Measurements from ENCODE around the gene SLC4A3.
A peak's percentile ranks its signal among the peaks of the same experiment; 100 is the strongest.

The SLC4A3 gene

DNA sequence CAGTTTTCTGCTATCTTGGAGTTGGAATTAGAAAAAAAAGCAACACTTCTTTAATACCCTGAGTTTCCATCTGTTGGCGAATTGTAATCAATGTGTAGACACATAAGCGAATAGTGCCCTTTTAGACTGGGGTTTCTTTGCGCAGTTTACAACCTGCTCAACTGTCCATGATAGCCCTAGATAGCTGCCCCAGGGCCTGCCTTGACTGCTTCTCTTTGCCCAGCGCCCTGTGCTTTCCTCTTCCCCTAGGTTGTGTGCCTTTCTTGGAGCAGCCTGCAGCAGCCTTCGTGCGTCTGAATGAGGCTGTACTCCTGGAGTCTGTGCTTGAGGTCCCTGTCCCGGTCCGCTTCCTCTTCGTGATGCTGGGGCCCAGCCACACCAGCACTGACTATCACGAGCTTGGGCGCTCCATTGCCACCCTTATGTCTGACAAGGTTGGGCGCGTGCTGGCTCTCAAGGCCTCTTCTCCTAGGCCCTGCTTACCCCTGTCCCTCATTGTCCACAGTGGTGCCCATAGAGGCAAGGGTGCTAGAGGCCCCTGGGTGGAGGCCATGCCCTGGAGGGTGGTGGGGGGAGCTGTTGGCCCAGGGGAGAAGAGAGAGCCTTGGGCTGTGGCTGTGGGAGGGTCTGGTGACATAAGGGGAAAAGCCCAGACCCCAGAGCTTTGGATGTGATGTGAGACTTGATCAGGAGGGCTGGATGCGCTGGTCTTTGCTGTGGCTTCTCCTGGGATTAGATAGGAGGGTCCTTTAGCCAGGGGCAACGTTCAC lies 6.9 kb downstream of the SLC4A3 start:
- no peak for DNase-seq

DNA sequence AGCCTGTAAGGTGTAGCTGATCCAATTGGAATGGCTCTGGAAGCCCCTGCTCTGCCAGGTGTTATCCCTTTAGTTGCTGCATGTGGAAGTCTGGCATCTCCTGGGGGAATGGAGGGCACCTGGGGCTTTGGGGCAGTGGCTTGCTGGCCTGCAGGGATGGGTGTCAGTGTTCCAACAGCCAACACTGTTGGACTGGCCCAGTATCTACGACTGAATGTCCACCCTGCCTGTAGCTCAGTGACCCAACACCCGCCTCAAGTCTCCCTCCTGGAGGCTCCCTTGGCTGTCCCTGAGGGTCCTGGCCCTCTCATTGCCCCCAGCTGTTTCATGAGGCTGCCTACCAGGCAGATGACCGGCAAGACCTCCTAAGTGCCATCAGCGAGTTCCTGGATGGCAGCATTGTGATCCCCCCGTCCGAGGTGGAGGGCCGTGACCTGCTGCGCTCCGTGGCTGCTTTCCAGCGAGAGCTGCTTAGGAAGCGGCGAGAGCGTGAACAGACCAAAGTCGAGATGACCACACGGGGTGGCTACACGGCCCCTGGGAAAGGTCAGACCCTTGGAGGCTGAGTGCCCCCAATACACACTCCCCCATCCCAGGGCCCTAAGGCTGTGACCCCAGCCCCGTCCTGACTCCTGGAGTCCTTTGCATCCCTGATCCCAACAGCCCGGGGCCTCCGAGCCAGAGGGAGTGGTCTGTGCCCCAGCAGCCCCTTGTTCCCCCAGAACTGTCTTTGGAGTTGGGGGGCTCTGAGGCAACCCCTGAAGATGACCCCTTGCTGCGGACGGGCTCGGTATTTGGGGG lies 7.7 kb downstream of the SLC4A3 start:
- DNase-seq = no peak

DNA sequence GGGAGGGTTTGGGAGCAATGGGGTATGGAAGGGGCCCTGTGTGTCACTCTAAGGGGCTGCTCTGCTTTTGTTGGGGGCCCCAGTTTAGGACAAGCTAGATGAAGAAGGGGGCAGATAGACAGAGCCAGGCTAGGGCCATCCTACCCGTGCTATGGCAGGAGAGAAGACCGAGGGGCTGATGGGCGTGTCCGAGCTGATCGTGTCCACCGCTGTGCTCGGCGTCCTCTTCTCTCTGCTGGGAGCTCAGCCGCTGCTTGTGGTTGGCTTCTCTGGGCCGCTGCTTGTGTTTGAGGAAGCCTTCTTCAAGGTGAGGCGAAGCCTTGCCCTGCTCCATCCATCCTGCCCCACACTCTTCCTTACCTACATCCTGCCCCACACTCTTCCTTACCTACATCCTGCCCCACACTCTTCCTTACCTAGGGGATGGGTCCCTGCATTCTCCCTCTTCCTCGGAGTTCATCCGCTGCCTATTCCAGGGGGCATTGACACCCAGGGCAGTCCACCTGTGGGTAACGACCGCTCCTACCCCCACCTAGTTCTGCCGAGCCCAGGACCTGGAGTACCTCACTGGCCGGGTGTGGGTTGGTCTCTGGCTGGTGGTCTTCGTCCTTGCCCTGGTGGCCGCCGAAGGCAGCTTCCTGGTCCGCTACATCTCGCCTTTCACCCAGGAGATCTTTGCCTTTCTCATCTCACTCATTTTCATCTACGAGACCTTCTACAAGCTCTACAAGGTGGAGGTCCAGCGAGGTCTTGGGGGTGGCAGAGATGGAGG lies 8.9 kb downstream of the SLC4A3 start:
- no peak for DNase-seq

DNA sequence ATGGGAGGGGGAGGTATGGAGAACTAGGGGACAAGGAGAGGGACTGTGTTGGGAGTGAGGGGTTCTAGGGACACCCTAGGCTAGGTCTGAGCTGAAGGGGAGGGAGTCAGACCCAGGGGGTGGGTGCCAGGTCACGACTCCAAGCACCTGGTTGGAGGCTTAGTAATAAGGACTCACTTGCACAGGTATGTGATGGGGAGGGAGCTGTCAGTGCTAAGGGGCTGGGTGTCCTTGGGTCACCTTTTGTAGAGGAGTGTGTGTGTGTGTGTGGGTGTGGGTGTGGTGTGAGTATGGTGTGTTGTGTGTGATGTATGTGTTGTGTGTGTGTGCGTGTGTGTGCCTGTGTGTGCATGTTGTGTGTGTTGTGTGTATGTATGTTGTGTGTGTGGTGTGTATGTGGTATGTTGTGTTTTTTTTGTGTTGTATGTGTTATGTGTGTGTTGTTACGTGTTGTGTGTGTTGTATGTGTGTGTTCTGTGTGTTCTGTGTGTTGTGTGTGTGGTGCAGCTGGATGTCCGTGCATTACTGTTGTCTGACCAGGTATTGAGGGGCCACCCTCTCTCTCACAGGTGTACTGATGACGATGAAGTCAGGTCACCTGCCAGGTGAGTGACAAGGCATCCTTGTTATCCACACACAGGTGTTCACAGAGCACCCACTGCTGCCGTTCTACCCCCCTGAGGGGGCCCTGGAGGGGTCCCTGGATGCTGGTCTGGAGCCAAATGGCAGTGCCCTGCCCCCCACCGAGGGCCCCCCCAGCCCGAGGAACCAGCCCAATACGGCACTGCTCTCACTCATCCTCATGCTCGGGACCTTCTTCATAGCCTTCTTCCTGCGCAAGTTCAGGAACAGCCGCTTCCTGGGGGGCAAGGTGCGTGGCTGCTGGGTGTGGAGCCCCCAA lies 9.8 kb downstream of the SLC4A3 start:
- no peak for DNase-seq

DNA sequence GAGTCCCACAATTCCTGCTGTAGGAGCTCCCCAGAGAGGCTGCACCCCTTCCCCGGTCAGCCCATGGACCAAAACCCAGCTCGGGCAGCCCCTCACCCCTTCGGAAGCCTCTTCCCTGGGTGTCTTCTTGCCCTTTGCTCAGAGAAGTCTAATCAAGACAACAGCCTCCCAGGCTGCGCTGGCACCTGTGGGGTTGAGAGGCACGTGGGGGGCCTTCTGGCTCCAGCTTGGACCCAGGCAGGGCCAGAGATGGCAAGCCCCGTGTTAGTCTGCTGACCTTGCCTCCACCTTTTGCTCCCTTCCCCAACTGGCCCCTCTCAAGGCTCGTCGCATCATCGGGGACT lies 10.4 kb downstream of the SLC4A3 start:
- DNase-seq = no peak

DNA sequence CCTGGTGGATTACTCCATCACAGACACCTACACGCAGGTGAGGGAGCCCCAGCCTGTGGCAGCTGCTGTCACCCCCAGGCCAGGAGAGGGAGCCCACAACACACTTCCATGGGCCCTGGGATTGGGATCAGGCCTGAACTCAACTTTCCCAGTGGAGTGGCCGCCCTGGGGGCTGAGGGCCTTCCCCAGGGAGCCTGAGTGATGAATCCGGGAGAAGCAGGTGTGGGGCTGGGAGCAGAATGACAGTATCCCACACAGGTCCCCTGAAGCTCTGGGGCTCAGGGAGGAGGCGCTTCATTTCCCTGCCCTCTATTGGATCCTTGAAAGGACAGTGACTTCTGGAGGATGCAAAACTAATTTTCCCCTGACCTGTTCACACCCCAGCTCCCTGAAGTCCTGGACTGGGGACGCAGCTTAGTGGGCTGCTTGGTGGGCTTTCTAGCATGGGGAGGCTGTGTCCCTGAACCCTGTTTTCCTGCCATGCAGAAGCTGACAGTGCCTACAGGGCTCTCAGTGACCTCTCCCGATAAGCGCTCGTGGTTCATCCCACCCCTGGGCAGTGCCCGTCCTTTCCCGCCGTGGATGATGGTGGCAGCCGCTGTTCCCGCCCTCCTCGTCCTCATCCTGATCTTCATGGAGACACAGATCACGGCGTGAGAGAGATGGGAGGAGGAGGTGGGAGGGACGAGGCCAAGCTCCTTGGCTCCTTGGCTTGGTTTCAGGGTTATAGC lies 11.0 kb downstream of the SLC4A3 start:
- no peak for DNase-seq

DNA sequence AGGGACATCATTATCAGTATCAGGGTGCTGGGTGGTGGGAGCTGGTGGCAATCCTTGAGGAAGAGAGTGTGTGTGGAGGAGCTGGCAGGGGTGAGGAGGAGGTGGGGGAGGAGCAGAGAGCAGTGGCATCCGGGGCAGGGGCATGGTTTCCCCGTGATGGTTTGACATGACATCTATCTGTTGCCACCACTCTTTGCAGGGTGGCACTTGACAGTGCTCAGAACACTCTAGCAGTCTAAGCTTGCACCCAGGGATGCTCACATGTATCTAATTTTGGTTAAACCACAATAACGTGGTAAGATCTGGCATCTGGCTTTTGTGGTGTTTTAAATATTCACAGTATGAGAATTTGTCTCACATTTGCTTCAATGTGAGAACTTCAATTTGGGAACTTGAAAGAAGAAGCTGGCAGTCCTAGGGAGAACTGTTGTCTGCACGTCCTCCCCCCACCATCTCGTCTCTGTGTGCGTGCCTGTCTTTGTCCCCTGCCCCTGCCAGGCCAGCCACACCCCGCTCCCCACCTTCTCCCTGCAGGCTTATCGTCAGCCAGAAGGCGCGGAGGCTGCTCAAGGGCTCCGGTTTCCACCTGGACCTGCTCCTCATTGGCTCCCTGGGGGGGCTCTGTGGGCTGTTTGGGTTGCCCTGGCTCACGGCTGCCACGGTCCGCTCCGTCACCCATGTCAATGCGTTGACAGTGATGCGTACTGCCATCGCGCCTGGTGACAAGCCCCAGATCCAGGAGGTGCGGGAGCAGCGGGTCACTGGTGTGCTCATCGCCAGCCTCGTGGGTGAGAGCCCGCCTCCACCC lies 11.7 kb downstream of the SLC4A3 start:
- DNase-seq = peak in 1 of 2 donors; percentile 3

DNA sequence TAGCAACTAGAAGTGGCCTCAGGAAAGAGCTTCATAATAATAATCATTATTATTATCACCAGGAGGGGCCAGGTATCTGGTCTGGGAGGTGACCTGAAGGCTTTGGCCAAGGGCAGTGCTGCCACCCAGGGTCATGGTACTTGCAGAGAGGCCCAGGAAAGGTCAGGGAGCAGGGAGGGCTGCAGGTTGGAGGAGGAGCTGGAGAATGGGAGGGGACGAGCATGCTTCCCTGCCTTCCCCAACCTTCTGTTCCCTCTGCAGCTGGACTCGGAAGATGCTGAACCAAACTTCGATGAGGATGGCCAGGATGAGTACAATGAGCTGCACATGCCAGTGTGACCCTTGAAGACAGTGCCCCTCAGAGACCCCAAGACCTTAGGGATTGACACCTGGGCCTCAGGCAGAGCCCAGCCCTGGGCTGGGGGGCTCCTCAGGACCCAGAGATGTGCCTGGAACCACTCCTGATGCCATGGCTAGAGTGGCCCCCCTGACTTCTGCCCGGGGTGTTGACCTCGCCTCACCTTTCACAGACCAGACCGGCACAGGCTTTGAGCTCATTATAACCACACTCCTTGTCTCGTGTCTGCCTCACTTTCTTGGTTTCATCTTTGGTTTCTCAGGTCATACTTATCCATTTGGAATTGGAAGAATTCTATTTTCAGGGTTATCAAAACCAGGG lies 14.1 kb downstream of the SLC4A3 start:
- DNase-seq = no peak

DNA sequence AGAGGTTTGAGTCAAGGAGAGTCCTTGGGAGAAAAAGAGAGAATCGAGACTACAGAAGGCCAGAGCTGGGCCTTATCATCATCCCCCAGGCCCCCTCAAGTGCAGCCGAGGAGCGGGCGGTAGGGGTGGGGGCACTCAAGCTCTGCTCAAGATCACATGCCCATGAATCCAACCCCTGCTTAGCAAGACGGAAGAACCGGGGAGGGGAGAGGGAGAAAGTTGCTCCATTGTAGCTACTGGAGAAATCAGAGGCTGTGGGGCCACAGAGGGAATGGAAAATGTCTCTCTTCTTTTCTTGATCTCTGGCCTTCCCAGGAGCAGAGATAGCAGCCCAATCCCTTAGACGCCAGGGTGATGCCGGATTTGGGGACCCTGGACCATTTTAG lies 14.6 kb downstream of the SLC4A3 start:
- no peak for DNase-seq

DNA sequence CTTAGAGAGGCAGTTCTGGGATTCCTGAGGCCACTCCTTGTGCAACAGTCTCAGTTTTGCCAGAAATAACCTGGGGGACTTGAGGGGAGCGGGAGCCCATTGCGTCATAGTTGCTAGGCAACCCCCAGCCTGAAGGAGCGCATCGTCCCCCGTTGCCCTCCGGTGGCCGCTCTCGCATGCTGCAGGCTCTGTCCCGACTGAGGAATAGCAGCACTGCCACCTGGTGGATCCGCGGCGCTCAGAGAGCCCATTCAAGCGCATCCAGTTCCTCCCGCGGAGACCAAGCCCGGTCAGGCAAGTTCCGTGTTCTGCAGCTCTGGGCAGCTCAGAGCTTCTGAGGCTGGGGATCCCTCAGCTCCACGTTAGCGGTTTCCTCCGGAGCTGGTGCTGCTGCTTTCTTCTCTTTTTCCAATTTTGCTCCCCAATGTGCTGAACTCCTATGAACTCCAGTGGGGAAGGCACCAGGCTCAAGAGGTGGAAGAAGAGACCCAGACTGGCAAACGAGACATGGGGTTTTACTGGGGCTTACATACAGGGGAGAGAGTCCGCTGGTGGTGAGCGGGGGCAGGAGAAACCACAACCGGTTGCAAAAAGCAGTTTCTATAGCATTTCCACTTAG lies 15.1 kb downstream of the SLC4A3 start:
- peak; percentile 96 to 97 for DNase-seq

DNA sequence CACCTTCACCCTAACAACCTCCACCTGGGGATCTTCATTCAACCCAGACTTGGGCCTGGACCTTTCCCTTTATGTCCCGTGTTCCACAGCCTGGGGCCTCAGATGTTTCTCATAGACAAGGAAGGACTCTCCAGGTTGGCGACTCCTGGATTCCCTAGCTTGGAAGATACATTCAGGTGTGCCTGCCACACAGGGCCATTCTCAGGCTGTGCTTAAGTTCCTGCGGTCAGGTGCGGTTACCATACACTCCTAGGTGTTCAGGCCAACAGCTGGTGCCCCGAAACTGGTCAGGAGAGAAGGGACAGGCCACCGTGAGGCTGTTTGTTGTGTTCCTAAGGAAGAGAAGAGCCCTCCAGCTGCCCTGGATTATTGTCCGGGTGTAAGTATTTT lies 15.6 kb downstream of the SLC4A3 start:
- no peak for DNase-seq

DNA sequence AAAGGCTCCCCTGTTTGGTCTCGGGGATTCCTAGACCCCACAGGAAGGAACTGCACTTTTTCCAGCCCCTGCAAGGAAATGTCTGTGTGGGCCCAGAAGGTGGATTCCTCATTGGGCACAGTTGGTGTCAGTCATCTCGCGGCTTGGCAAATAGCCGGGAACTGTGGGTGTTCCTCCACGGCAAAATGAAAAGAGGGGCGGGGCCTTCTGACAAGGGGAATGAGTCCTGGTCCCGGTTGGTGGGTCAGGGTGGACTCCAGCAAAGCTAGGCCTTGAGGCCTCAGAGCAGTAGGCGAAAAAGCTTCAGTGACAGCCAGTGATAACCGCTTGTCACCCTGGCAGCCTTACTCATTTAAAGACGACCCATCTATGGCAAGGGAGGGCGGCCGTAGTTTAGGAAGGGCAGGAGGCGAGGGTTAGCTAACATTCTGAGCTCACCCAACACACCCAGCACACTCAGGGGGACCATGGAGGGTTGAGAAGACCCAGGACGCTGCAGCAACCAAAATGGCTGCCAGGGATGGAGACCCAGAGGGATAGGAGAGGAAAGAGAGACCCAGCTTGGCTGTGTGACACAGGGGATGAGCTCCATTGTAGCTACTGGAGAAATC lies 16.5 kb downstream of the SLC4A3 start:
- no peak for DNase-seq

DNA sequence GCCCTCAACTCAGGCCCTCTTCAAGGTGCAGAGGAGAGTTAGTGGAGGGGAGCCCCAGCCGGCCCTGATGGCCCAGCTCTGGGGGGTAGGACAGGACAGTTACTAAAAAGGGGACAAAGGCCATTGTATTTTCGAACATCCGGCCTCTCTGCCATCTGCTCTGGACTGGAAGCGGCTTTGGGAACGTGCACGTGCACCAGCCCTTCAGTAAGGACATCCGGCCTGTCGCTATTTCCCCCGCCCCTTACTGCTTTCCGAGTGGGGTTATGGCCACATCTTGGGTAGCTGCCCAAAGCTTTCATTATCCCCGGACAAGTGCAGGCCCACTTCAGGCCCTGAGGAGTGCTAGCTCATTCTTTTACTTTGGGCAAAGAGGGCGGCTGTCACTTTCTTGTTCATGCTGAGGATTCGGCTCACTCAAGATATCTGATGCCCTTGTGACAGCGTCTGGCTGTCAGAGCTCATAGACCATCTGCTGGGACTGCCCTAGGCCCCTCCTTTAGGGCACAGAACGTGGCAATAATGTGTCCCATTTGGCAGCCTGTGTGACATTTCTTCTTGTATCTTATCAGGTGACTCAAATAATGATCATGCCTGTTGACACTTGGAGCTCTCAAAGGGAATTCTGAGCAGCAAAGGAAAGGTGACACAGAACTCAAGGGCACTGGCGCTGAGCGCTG lies 17.5 kb downstream of the SLC4A3 start:
- no peak for DNase-seq

DNA sequence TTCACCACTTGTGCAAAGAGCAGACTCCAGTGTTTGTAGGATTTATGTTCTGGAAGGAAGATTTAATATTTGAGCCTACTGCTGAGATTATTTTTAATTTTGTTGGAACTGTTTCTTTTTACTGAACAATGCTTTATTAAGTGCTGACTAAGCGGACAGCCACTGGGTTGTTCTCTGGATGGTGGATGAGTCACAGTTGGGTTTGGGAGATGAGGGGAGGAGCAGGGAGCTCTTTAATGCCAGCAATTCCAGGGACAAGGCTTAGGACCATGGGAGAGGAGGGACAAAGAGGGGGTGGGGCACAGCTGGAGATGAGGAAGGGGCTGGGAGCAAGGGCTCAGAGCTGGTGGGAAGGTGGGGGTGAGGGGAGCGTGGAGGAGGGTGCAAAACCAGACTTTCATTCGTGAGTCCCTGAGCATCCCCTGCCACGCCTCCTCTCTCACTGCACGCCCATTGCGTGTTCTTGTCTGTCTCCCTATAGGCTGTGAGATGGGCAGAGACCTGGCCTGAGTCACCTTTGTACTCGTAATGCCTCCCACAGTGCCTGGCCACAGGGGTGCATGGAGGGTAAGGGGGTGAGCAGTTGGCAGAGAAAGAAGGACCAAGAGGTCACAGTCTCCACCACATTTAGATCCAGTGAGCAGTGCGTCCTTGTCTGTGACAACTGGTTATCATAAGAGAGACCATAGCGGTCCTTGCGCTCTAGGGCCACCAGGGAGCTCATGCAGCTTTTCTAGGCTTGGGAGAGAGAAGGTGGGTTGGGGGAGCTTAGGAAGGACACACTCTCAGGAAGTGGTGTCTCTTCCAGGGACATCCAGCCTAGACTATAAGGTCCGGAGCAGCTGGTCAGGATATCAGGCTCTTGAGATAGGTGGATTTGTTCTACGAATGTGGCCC lies 18.4 kb downstream of the SLC4A3 start:
- DNase-seq = no peak

DNA sequence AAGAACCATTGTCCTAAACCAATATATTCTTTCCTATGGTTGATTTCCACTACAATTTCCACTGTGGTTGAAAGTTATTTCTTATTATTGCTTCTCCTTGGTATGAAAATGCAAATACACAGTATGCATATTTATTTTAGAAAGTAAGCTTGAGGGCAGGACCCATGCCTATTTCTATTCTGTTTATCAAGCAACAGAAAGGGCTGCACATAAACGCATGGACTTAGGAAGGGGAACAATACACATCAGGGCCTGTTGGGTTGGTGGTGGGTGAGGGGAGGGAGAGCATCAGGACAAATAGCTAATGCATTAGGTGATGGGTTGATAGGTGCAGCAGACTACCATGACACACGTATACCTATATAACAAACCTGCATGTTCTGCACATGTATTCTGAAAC lies 20.7 kb downstream of the SLC4A3 start:
- DNase-seq = no peak

DNA sequence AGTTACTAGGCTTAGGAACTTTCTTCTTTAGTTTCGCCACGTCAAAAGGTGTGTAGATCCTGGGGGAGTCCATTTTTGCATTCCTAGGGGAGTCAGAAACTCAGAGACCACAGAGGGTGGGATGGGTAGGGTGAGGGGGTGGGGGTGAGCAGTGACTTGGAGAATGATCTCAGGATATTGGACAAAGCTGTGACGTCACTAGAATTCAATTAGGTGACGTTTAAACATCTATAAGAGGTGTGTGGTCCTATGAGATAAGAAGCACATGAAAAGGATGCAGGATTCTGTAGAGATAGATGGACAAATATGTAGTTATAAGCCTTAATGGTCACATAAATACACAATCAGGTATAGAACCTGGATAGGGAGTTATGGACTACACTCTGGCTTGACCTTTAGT lies 21.5 kb downstream of the SLC4A3 start:
- no peak for DNase-seq

DNA sequence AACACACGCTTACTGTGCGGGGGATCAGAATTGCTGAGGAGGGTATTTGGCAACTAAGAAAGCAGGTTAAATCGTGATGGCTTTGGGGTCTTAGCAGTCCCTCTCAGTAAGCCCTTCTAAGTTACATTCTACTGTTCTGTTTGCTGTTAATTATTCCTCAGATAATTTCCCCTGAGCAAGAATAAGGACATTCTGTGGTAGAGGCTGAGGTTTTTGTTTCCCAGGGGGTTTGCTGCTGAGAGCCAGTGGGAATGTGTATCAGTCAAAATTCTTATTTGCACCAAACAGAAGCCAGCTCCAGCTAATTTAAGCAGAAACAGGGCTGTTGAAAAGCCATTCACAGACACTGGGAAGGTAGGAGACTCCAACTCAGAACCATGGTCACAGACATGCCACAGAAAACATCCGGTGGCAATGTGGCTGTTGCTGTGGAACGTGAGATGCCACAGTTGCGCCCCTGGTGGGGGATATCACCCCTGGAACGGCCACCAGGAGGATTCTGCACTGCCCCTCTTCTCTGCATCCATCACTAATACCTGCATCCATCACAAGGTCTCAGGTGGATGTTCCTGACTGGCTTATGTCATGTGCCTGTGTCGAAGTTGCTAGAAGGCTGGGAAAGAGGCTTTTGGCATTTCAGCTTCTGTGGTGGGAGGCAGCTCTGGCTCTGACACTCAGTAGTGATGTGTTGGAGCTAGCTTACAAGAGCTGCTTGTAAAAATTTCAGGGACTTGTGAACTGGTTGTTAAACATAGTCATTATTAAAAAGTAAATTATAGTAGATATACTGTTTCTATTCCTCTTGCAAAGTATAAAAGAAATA lies 23.2 kb downstream of the SLC4A3 start:
- no peak for DNase-seq
